ENCODE data around the gene RNF144A.
"Not testable (repeated sequence)": the region's sequence is repeated elsewhere in the genome, so short reads cannot be mapped to it uniquely, and the experiment has no call there.

The RNF144A gene

GRCh38 chr2:6883448-6884122 lies 33.6 kb upstream of the RNF144A start:
- Histone ChIP-seq H3K27me3 (ENCODE audit: control insufficient read depth, insufficient read depth, low read length) (peaks cover 22% of the 10 kb centered on the region), H3K4me1 (ENCODE audit: control insufficient read depth, insufficient read depth, low read length) (no peaks in the 10 kb centered on the region), H3K4me2 (ENCODE audit: low read length) (no peak overlapping the region), H3K36me3 (ENCODE audit: insufficient read depth, low read length) (no peaks in the 10 kb centered on the region), H3K4me3 (ENCODE audit: low read length) (no peak overlapping the region), H3K9me3 (replicated peaks; ENCODE audit: low read length) (no peaks in the 10 kb centered on the region), H3K9ac (ENCODE audit: low read depth, low read length) (no peak overlapping the region)

DNA sequence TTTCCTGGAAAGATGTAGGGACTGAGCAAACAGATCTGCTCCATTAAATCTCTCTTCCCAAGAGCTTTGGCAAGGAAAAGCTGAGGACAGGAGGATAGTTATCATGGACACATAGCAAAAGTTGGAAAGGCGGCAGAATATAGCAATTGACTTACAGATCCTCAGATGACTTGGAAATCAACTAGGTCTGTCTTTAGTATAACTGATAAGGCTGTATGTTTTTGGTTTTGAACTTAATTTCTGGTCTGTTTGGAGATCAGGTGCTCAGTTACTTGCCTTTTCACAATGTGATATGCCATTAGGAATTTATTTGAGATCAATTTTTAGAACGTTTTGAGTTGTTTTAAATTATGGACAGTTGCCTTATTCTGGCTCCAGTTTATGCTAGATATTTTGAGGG lies 31.7 kb upstream of the RNF144A start:
- H3K9me3 ChIP-seq (replicated peaks; ENCODE audit: low read length): no peaks in the 10 kb centered on the region
- no peak overlapping the region for H3K4me3 ChIP-seq (ENCODE audit: low read length)
- no peak overlapping the region for H3K4me2 ChIP-seq (ENCODE audit: low read length)
- H3K4me1 ChIP-seq (ENCODE audit: control insufficient read depth, insufficient read depth, low read length): no peaks in the 10 kb centered on the region
- H3K36me3 ChIP-seq (ENCODE audit: insufficient read depth, low read length): no peaks in the 10 kb centered on the region
- H3K27me3 ChIP-seq (ENCODE audit: control insufficient read depth, insufficient read depth, low read length): peaks cover 11% of the 10 kb centered on the region
- no peak overlapping the region for H3K9ac ChIP-seq (ENCODE audit: low read depth, low read length)

DNA sequence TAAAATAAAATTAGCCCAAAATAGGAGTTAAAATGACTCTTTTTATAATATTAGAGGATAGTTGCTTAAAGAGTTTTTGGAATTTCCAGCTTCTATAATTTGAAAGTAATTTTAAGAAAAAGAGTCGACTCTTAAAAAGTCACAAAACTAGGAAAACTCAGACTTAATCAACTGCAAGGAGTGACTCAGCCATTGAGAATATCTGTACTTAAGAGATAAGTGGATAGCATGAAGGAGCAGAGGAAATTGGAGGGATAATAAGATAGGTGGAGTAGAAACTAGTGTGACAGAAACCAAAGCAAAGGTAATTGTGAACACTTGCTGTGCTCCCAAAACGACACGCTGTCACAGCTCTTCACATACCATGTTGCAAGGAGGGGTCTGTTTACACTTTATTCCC lies 31.2 kb upstream of the RNF144A start:
- H3K4me3 ChIP-seq (ENCODE audit: low read length): no peak overlapping the region

DNA sequence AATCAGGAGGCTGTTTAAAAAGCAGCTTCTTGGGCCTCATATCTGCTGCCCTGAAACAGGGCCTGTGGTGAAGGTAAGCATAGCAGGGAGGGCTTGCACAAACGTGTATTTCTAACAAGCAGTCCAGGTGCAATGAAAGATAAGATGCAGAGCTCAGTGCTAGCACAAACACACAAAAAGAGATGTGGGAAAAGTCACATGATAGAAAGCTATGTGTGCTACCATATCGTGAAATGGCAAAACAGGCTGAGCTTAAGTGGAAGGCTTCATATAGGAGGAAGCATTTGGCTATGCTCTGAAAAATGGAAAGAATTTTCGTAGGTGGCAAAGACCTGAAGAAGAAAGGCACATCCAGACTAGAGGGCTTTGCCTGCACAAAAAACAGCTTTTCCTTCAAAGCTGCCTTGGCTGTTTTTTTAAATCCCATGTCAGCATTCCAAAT lies 29.4 kb upstream of the RNF144A start:
- no peaks in the 10 kb centered on the region for H3K36me3 ChIP-seq (ENCODE audit: insufficient read depth, low read length)
- no peak overlapping the region for H3K4me3 ChIP-seq (ENCODE audit: low read length)
- peaks cover 11% of the 10 kb centered on the region for H3K27me3 ChIP-seq (ENCODE audit: control insufficient read depth, insufficient read depth, low read length)
- H3K9ac ChIP-seq (ENCODE audit: low read depth, low read length): no peak overlapping the region
- H3K9me3 ChIP-seq (replicated peaks; ENCODE audit: low read length): no peaks in the 10 kb centered on the region
- H3K4me2 ChIP-seq (ENCODE audit: low read length): no peak overlapping the region
- no peaks in the 10 kb centered on the region for H3K4me1 ChIP-seq (ENCODE audit: control insufficient read depth, insufficient read depth, low read length)

More for the DNA sequence above, 31.2 kb upstream of the RNF144A start:
- H3K4me2 ChIP-seq (ENCODE audit: low read length): no peak overlapping the region
- no peaks in the 10 kb centered on the region for H3K9me3 ChIP-seq (replicated peaks; ENCODE audit: low read length)
- no peaks in the 10 kb centered on the region for H3K36me3 ChIP-seq (ENCODE audit: insufficient read depth, low read length)
- H3K9ac ChIP-seq (ENCODE audit: low read depth, low read length): no peak overlapping the region
- no peaks in the 10 kb centered on the region for H3K4me1 ChIP-seq (ENCODE audit: control insufficient read depth, insufficient read depth, low read length)
- H3K27me3 ChIP-seq (ENCODE audit: control insufficient read depth, insufficient read depth, low read length): peaks cover 11% of the 10 kb centered on the region

GRCh38 chr2:6888724-6889123 lies 28.5 kb upstream of the RNF144A start:
- no peaks in the 10 kb centered on the region for H3K36me3 ChIP-seq (ENCODE audit: insufficient read depth, low read length)
- no peak overlapping the region for H3K4me3 ChIP-seq (ENCODE audit: low read length)
- H3K9me3 ChIP-seq (replicated peaks; ENCODE audit: low read length): no peaks in the 10 kb centered on the region
- H3K4me1 ChIP-seq (ENCODE audit: control insufficient read depth, insufficient read depth, low read length): no peaks in the 10 kb centered on the region
- peaks cover 11% of the 10 kb centered on the region for H3K27me3 ChIP-seq (ENCODE audit: control insufficient read depth, insufficient read depth, low read length)
- H3K9ac ChIP-seq (ENCODE audit: low read depth, low read length): no peak overlapping the region
- no peak overlapping the region for H3K4me2 ChIP-seq (ENCODE audit: low read length)

DNA sequence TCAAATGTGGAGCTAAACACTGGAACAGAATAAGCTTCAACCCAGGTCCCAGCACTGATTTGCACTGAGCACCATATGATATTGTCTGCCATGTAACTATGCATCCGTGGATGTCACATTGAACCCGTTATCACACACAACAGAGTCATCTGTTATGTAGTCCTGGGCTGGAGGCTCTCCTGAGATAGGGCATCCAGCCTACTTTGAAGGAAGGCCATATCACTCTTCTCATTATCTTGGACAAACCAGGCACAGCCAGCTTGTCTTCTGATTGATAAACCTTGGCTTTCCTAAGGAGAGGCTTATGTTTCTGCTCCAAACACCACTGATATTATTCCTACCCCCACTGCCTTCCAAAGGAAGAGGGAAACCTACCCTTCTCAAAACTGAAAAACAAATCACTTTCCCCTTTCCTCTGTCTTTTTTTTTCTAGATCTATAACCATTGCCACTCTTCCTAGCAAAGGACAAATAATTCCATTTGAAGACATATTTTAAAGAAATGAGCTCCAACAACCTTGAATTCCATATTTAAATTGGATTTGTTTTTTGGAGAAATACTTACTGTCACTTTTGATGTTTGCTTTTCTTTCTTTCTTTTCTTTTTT lies 23.2 kb upstream of the RNF144A start:
- Histone ChIP-seq H3K4me2 (ENCODE audit: low read length) (no peak overlapping the region), H3K27me3 (ENCODE audit: control insufficient read depth, insufficient read depth, low read length) (peaks cover 10% of the 10 kb centered on the region), H3K36me3 (ENCODE audit: insufficient read depth, low read length) (no peaks in the 10 kb centered on the region), H3K9ac (ENCODE audit: low read depth, low read length) (no peak overlapping the region), H3K4me3 (ENCODE audit: low read length) (no peak overlapping the region), H3K4me1 (ENCODE audit: control insufficient read depth, insufficient read depth, low read length) (no peaks in the 10 kb centered on the region), H3K9me3 (replicated peaks; ENCODE audit: low read length) (no peaks in the 10 kb centered on the region)

DNA sequence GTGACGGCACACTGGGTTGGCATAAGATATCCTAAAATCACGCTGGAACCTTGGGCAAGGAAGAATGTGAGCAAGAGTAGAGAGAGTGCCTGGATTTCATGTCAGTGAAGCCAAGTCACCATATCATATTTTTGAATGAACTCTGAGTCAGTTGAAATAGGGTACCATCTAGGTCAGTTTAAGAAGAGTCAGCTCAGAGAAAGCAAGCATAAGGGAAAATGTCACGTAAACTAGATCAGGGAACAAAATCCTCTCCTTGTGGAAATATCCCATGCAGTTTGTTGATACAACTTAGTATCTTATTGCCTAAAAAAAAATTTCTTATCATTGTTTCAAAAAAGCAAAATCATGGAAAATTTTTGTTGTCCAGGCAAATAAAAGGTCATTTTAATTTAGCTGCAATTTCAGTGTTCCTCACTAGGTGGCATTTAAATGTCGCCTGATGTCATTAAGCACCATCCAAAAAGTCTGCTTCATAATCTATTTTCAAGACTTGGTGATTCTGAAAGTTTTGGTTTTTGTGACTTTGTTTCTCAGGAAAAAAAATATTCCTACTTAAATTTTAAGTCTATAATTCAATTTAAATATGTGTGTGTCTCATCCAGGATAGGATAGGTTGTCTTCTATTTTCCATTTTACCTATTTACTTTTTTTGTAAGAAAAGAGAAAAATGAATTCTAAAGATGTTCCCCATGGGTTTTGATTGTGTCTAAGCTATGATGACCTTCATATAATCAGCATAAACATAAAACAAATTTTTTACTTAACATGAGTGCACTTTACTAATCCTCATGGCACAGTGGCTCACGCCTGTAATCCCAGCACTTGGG lies 20.1 kb upstream of the RNF144A start:
- H3K4me3 ChIP-seq (ENCODE audit: low read length): no peak overlapping the region
- no peaks in the 10 kb centered on the region for H3K4me1 ChIP-seq (ENCODE audit: control insufficient read depth, insufficient read depth, low read length)
- H3K36me3 ChIP-seq (ENCODE audit: insufficient read depth, low read length): no peaks in the 10 kb centered on the region
- H3K27me3 ChIP-seq (ENCODE audit: control insufficient read depth, insufficient read depth, low read length): peaks cover 10% of the 10 kb centered on the region
- H3K4me2 ChIP-seq (ENCODE audit: low read length): no peak overlapping the region
- H3K9ac ChIP-seq (ENCODE audit: low read depth, low read length): no peak overlapping the region
- no peaks in the 10 kb centered on the region for H3K9me3 ChIP-seq (replicated peaks; ENCODE audit: low read length)

DNA sequence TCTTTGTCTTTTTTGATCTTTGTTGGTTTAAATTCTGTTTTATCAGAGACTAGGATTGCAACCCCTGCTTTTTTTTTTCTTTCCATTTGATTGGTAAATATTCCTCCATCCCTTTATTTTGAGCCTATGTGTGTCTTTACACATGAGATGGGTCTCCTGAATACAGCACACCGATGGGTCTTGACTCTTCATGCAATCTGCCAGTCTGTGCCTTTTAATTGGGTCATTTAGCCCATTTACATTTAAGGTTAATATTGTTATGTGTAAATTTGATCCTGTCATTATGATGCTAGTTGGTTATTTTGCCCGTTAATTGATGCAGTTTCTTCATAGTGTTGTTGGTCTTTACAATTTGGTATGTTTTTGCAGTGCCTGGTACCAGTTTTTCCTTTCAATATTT lies 14.6 kb upstream of the RNF144A start:
- H3K36me3 ChIP-seq (ENCODE audit: insufficient read depth, low read length); H3K27me3 ChIP-seq (ENCODE audit: control insufficient read depth, insufficient read depth, low read length); H3K4me3 ChIP-seq (ENCODE audit: low read length); H3K9ac ChIP-seq (ENCODE audit: low read depth, low read length); H3K4me1 ChIP-seq (ENCODE audit: control insufficient read depth, insufficient read depth, low read length); H3K9me3 ChIP-seq (replicated peaks; ENCODE audit: low read length); H3K4me2 ChIP-seq (ENCODE audit: low read length): not testable (repeated sequence)

DNA sequence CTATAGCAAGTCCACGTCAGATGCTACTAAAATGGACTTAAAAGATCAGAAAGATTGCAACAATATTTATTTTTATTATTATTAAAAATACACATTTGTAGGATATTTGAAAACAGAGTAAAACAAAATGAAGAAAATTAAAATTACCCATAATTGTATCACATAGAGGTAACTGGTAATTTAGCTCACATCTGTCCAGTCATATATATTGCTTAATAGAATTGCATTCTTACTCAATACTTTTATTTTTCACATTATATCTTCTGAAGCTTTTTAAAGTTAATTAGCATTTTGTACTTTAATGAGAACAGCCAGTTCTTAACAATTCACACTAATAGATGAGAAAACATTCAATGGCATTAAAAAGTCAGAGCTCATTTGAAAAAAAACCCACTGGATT lies 11.5 kb upstream of the RNF144A start:
- Histone ChIP-seq H3K9ac (ENCODE audit: low read depth, low read length) (no peak overlapping the region), H3K4me1 (ENCODE audit: control insufficient read depth, insufficient read depth, low read length) (no peaks in the 10 kb centered on the region), H3K27me3 (ENCODE audit: control insufficient read depth, insufficient read depth, low read length) (peaks cover 22% of the 10 kb centered on the region), H3K4me3 (ENCODE audit: low read length) (no peak overlapping the region), H3K4me2 (ENCODE audit: low read length) (no peak overlapping the region), H3K36me3 (ENCODE audit: insufficient read depth, low read length) (no peaks in the 10 kb centered on the region), H3K9me3 (replicated peaks; ENCODE audit: low read length) (no peaks in the 10 kb centered on the region)

GRCh38 chr2:6906165-6906741 lies 11.0 kb upstream of the RNF144A start:
- peaks cover 28% of the 10 kb centered on the region for H3K27me3 ChIP-seq (ENCODE audit: control insufficient read depth, insufficient read depth, low read length)
- H3K36me3 ChIP-seq (ENCODE audit: insufficient read depth, low read length): no peaks in the 10 kb centered on the region
- no peak overlapping the region for H3K4me3 ChIP-seq (ENCODE audit: low read length)
- H3K9me3 ChIP-seq (replicated peaks; ENCODE audit: low read length): no peaks in the 10 kb centered on the region
- no peak overlapping the region for H3K9ac ChIP-seq (ENCODE audit: low read depth, low read length)
- H3K4me2 ChIP-seq (ENCODE audit: low read length): no peak overlapping the region
- no peaks in the 10 kb centered on the region for H3K4me1 ChIP-seq (ENCODE audit: control insufficient read depth, insufficient read depth, low read length)

- Histone ChIP-seq H3K27me3 (ENCODE audit: control insufficient read depth, insufficient read depth, low read length) (peaks cover 45% of the 10 kb centered on the region), H3K9me3 (replicated peaks; ENCODE audit: low read length) (no peaks in the 10 kb centered on the region), H3K9ac (ENCODE audit: low read depth, low read length) (no peak overlapping the region), H3K4me2 (ENCODE audit: low read length) (no peak overlapping the region), H3K4me3 (ENCODE audit: low read length) (no peak overlapping the region), H3K36me3 (ENCODE audit: insufficient read depth, low read length) (no peaks in the 10 kb centered on the region), H3K4me1 (ENCODE audit: control insufficient read depth, insufficient read depth, low read length) (no peaks in the 10 kb centered on the region)
Measured at GRCh38 chr2:6908291-6908690, 8.9 kb upstream of the RNF144A start.
